Activated naive CD4-positive, alpha-beta T cell treated with anti-CD3 and anti-CD28 coated beads, Interleukin-2, amount 10 ng/mL, durations not matched to agents 7 days and 5 days (primary cell): ENCODE measurements around the gene CAPN13.
"Not testable (repeated sequence)": the region's sequence is repeated elsewhere in the genome, so short reads cannot be mapped to it uniquely, and the experiment has no call there.

Experiments
- CTCF ChIA-PET: fragments of 350-600 bp; sonication (Branson Sonifier 250); formaldehyde crosslinking; loops from one replicate; lab custom pipeline; 2021; ENCODE audit warnings: antibody characterized with exemption; lab: Charles Lee
- DNase-seq: peaks from one replicate; pipeline ENCODE4 v3.0.0-alpha.2; 2020
- H3K27ac Mint-ChIP-seq: one replicate; pipeline ENCODE4 v1.8.0; 2021; ENCODE audit warnings: mild to moderate bottlenecking, moderate library complexity, mixed read lengths
- H3K27me3 Mint-ChIP-seq: one replicate; pipeline ENCODE4 v1.8.0; 2021; ENCODE audit warnings: mild to moderate bottlenecking, mixed read lengths
- H3K36me3 Mint-ChIP-seq: one replicate; pipeline ENCODE4 v1.8.0; 2021; ENCODE audit warnings: mixed read lengths
- H3K4me1 Mint-ChIP-seq: one replicate; pipeline ENCODE4 v1.8.0; 2021; ENCODE audit warnings: mixed read lengths
- H3K4me3 Mint-ChIP-seq: one replicate; pipeline ENCODE4 v1.8.0; 2021; ENCODE audit warnings: mild to moderate bottlenecking, moderate library complexity, mixed read lengths
- H3K9me3 Mint-ChIP-seq: one replicate; pipeline ENCODE4 v1.8.0; 2021; ENCODE audit warnings: mixed read lengths

CAPN13 gene

DNA sequence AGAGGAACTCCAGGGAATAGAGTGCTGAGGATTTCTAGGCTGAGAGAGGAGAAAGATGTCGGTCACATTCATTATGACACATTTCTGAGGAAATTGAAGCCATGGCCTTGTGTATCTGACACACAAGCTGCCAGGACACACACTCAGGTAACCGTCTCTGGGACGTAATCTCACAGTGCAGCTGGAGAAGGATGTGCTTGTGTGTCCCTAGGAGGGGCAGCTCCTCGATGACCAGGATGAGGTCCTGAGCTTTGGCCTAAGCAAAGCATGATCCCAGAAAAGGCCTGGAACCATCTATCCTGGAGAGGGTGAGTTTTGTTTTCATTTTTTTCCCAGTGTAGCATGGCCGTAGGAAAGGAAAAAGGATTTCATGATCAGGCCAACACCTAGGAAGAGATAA lies 102.2 kb downstream of the CAPN13 start:
- DNase-seq, result no peak
- H3K27ac Mint-ChIP-seq, result no peak overlapping the region
- H3K9me3 Mint-ChIP-seq, result peaks cover 23% of the 10 kb centered on the region
- no peaks in the 10 kb centered on the region for H3K4me1 Mint-ChIP-seq
- peaks cover 11% of the 10 kb centered on the region for H3K27me3 Mint-ChIP-seq
- CTCF ChIA-PET, result interaction anchor here (1.0 to 14.7 kb wide), 8 partner anchors 9 to 539 kb away, joined by 3 to 535 read pairs (median 4); no protein-coding TSS in a partner anchor
- H3K36me3 Mint-ChIP-seq, result peaks cover 4% of the 10 kb centered on the region
- H3K4me3 Mint-ChIP-seq, result no peak overlapping the region

DNA sequence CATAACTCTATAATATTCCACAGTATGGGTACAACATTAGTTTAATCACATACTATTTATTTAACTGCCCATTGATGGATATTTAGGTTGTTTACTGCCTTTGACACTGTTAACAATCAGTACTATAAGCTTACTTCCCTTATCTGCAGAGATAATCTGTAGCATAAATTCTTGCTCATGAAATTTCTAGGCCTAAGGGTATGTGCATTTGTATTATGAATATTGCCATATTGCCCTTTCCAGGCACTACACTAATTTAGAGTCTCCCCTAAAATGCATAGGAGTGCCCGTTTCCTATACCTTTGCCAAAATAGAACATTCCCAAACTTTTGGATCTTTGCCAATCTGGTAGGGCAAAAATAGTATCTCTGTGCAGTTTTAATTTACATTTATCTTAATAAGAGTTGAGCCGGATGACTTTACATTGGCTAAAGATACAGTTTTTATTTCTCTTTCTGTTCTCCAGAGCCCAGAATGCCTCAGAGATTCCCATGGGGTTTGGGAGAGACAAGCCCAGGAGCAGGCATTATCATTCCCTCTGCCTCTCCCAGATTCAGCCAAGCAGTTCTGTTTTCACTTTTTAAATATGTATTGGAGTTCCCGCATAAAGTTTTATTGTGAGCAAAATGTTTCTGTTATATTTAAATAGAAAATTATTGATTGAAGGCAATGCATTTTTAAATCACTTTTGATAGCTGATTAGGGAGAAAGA lies 102.8 kb downstream of the CAPN13 start:
- CTCF ChIA-PET, result interaction anchor here (1.0 to 14.7 kb wide), 7 partner anchors 9 to 538 kb away, joined by 3 to 535 read pairs (median 5); no protein-coding TSS in a partner anchor
- no peaks in the 10 kb centered on the region for H3K4me1 Mint-ChIP-seq
- H3K9me3 Mint-ChIP-seq, result peaks cover 23% of the 10 kb centered on the region
- no peak overlapping the region for H3K4me3 Mint-ChIP-seq
- no peak for DNase-seq
- H3K27ac Mint-ChIP-seq, result no peak overlapping the region
- peaks cover 4% of the 10 kb centered on the region for H3K36me3 Mint-ChIP-seq
- H3K27me3 Mint-ChIP-seq, result peaks cover 11% of the 10 kb centered on the region

DNA sequence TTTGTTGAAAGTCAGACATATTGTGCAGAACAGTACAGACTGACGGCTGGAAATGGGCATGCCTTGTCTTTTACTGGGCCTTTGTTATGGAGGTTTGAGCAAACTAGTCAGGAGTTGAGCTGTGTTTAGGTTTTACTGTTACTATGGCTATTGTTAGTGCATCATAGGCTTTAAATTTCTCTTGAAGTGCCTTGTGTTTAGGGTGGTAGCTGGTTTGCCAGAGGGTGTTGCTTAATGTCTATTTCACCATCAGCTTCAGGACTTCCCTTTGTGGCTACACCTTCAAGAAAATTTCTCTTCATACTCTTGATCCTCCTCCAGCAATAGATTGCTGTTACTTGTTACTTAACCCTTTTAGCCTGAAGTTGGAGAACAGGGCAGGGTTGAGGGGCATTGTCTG lies 104.6 kb downstream of the CAPN13 start:
- Mint-ChIP-seq H3K27me3 (peaks cover 11% of the 10 kb centered on the region), H3K4me1 (no peaks in the 10 kb centered on the region), H3K27ac (no peak overlapping the region), H3K36me3 (peaks cover 4% of the 10 kb centered on the region), H3K4me3 (no peak overlapping the region), H3K9me3 (peaks cover 24% of the 10 kb centered on the region)
- no peak for DNase-seq
- CTCF ChIA-PET, result interaction anchor here (1.2 to 14.7 kb wide), 5 partner anchors 10 to 554 kb away, joined by 3 to 535 read pairs (median 13); no protein-coding TSS in a partner anchor

DNA sequence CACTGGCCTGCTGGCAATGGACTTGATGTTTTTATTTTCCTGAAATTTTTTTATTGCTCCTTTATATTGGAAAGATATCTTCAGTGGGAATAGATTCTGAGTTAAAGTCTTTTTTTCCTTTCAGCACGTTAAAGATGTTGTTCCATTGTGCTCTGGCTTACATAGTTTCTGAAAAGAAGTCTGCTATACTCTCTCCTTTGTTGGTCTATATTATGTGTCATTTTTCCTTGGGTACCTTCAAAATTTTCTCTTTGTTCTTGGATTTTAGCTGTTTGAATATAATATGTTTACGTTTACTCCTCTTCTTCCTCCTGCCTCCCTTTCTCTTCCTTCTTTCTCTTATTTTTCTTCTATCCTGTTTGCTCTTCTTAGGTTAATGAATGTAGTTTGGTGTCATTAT lies 105.5 kb downstream of the CAPN13 start:
- H3K27me3 Mint-ChIP-seq, result peaks cover 11% of the 10 kb centered on the region
- no peak overlapping the region for H3K4me3 Mint-ChIP-seq
- peaks cover 4% of the 10 kb centered on the region for H3K36me3 Mint-ChIP-seq
- CTCF ChIA-PET, result interaction anchor here (2.4 to 14.7 kb wide), 3 partner anchors 11 to 536 kb away, joined by 13 to 535 read pairs (median 32); no protein-coding TSS in a partner anchor
- H3K27ac Mint-ChIP-seq, result no peak overlapping the region
- no peak for DNase-seq
- H3K4me1 Mint-ChIP-seq, result no peaks in the 10 kb centered on the region
- peaks cover 25% of the 10 kb centered on the region for H3K9me3 Mint-ChIP-seq

DNA sequence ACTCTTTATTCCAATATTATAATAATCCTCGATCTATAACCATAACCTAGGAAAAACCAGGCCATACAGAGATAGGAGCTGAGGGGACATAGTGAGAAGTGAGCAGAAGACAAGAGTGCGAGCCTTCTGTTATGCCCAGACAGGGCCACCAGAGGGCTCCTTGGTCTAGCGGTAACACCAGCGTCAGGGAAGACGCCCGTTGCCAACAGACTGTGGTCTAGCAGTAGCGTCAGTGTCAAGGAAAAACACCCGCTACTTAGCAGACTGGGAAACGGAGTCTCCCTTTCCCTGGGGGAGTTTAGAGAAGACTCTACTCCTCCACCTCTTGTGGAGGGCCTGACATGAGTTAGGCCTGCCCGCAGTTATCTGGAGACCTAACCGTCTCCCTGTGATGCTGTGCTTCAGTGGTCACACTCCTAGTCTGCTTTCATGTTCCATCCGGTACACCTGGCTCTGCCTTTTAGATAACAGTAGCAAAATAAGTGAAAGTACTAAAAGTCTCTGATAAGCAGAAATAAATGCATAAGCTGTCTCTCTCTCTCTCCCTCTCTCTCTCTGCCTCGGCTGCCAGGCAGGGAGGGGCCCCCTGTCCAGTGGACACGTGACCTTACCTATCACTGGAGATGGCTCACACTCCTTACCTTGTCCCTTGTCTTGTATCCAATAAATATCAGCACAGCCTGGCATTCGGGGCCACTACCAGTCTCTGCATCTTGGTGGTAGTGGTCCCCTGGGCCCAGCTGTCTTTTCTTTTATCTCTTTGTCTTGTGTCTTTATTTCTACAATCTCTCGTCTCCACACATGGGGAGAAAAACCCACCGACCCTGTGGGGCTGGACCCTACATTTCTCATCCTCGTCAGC lies 109.8 kb downstream of the CAPN13 start:
- not testable (repeated sequence) for H3K4me3 Mint-ChIP-seq, H3K27ac Mint-ChIP-seq, H3K36me3 Mint-ChIP-seq, DNase-seq, H3K4me1 Mint-ChIP-seq
- Mint-ChIP-seq H3K9me3 (peaks cover 17% of the 10 kb centered on the region), H3K27me3 (peaks cover 22% of the 10 kb centered on the region)
- CTCF ChIA-PET, result interaction anchor here (0.9 to 6.2 kb wide), 3 partner anchors 9 to 533 kb away, joined by 4 to 48 read pairs (median 10); no protein-coding TSS in a partner anchor

DNA sequence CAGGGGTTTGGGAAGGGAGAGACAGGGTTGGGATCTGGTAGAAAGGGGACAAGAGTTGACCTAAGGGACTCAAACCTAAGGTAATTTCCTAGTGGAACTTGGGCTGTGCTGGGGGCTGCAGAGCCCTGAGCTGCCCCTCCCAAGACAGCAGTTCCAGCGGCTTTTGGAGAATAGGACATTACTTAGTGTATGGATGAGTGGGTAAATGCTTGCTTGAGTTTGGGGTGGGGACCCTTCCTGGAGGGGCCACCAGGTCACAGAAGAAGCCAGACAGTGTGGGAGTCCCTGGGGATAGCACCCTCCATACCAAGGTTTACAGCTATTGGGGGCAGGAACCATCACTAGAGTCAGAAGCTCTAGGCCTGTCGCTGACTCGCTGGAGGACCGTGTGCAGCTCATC lies 111.5 kb downstream of the CAPN13 start:
- Mint-ChIP-seq H3K9me3 (peaks cover 3% of the 10 kb centered on the region), H3K27me3 (peaks cover 33% of the 10 kb centered on the region), H3K4me3 (no peak overlapping the region), H3K36me3 (no peaks in the 10 kb centered on the region), H3K4me1 (no peaks in the 10 kb centered on the region), H3K27ac (no peak overlapping the region)
- CTCF ChIA-PET, result interaction anchor here (1.2 to 6.2 kb wide), 6 partner anchors 9 to 531 kb away, joined by 3 to 48 read pairs (median 6); no protein-coding TSS in a partner anchor
- no peak for DNase-seq

DNA sequence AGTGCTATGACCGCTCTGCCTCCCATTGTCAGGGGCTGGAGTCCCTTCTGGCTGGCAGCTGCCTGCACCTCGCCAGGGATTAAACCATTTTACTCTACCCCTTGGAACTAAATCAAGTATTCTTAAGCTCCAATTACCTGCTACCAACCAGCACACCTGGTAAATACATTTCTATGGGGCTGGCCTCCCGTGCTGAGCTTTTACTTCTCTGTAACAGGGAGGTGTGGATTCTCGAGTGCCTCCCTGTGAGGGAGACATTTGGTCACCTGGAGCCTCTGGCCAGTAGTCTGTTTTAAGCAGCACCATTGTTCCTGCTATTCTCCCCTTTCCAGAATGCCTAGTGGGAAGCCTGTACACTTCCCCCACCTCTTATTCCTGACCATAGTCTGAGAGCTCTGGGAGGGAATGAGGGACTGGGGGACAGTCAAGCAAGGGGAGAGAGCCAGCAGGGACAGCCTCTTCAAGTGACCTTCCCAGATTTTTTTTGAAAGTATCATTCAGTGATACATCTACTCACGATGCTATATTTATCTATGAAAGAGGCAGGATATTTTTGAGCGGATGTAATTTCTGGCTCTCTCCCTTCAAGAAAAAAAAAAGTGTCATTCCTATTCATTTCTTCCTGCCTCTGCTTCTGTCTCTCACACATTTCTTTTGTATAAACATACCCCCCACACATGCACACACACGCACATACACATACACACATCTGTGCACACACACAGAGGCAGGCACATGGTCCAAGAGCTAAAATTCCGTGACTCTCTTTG lies 112.8 kb downstream of the CAPN13 start:
- Mint-ChIP-seq H3K4me1 (no peaks in the 10 kb centered on the region), H3K27ac (no peak overlapping the region), H3K4me3 (no peak overlapping the region), H3K36me3 (no peaks in the 10 kb centered on the region), H3K9me3 (peaks cover 2% of the 10 kb centered on the region), H3K27me3 (peaks cover 33% of the 10 kb centered on the region)
- CTCF ChIA-PET, result interaction anchor here (1.3 to 6.2 kb wide), 6 partner anchors 10 to 530 kb away, joined by 3 to 48 read pairs (median 6); no protein-coding TSS in a partner anchor
- peak; percentile 2 for DNase-seq

DNA sequence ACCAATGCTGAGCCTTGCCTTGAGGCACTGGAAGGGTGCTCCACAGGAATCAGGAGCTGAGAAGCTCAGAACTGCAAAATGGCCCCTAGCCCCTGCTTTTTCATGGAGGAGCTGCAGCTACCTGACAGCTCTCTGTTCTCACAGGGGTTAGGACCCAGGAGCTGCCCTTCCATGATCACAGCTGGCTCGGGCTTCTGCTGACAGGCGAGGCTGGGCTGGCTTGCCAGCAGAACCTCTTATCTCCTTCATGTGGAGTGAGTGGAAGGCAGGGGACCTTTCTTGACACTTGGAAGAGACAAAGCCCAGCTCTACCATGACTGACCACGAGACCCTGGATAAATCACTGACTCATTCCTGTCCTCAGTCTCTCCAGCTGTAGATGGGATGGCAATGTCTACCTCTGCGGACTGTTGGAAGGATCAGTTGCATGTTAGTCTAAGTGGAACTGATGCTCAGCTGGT lies 113.4 kb downstream of the CAPN13 start:
- no peaks in the 10 kb centered on the region for H3K4me1 Mint-ChIP-seq
- CTCF ChIA-PET, result interaction anchor here (1.3 to 6.2 kb wide), 5 partner anchors 11 to 529 kb away, joined by 3 to 48 read pairs (median 5); no protein-coding TSS in a partner anchor
- H3K27me3 Mint-ChIP-seq, result peaks cover 33% of the 10 kb centered on the region
- H3K9me3 Mint-ChIP-seq, result peaks cover 2% of the 10 kb centered on the region
- H3K27ac Mint-ChIP-seq, result no peak overlapping the region
- DNase-seq, result peak; percentile 9
- H3K4me3 Mint-ChIP-seq, result no peak overlapping the region
- no peaks in the 10 kb centered on the region for H3K36me3 Mint-ChIP-seq

DNA sequence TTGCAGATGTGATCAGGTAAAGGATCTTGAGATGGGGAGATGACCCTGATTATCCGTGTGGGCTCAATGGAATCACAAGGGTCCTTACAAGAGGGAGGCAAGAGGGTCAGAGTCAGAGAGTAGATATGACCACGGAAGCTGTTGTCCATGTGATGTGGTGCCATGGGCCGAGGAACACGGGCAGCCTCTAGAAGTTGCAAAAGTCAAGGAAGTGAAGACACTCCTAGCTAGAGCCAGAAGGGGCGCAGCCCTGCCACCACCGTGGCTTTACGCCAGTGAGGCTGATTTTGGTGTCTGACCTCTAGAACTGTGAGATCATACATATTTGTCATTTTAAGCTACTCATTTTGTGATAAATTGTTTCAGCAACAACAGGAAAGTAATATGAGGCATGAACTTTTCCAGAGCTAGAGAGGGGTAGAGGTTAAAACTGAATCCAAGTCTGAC lies 114.4 kb downstream of the CAPN13 start:
- peak; percentile 13 for DNase-seq
- H3K27ac Mint-ChIP-seq, result no peak overlapping the region
- H3K27me3 Mint-ChIP-seq, result peaks cover 33% of the 10 kb centered on the region
- no peaks in the 10 kb centered on the region for H3K36me3 Mint-ChIP-seq
- H3K4me1 Mint-ChIP-seq, result no peaks in the 10 kb centered on the region
- H3K4me3 Mint-ChIP-seq, result no peak overlapping the region
- H3K9me3 Mint-ChIP-seq, result peaks cover 2% of the 10 kb centered on the region
- CTCF ChIA-PET, result interaction anchor here (0.9 to 6.2 kb wide), 5 partner anchors 12 to 528 kb away, joined by 3 to 48 read pairs (median 5); no protein-coding TSS in a partner anchor

DNA sequence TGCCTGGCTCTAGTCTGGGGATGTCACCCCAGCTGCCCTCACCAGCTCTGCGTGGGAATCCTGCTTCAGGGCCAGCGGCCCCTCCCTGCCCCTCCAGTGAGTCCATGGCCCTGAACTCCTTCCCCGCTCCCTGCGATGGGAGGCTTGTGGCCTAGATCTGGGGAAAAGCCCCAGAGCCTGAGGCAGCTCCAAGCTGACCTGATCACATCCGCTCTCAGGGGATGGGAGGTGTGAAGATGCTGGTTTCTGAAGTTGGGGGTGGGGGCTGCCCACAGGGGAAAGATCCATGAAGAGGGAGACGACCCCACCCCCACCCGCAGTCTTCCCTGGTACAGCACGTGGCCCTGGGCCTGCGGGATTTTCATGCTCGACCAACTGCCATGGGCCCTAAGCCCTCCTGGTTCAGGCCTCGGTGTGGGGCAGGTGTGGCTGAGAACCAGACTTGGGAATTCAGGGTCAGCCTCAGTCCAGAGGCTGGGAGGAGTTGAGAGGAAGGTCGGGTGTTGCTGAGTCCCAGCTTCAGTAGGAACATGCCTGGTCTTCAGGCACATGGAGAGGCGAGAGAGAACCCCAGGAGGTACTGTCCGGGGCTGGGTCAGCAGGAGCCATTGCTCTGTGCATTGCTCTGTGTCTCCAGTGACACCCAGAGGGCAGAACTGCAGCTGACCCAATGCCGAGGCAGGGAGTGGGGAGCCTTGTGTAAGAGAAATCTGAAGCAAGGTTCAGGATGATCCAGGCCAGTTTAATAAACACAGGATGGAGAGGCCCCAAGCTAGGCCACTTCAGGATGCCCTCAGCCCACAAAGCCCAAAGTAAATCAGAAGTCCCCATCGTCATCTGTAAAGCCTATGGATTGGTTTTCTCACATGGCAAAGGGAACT lies 115.1 kb downstream of the CAPN13 start:
- H3K9me3 Mint-ChIP-seq, result no peaks in the 10 kb centered on the region
- no peaks in the 10 kb centered on the region for H3K36me3 Mint-ChIP-seq
- peaks cover 33% of the 10 kb centered on the region for H3K27me3 Mint-ChIP-seq
- CTCF ChIA-PET, result interaction anchor here (0.6 to 6.2 kb wide), 5 partner anchors 19 to 527 kb away, joined by 3 to 48 read pairs (median 5); no protein-coding TSS in a partner anchor
- no peak overlapping the region for H3K27ac Mint-ChIP-seq
- peak; percentile 16 for DNase-seq
- no peaks in the 10 kb centered on the region for H3K4me1 Mint-ChIP-seq
- H3K4me3 Mint-ChIP-seq, result no peak overlapping the region

DNA sequence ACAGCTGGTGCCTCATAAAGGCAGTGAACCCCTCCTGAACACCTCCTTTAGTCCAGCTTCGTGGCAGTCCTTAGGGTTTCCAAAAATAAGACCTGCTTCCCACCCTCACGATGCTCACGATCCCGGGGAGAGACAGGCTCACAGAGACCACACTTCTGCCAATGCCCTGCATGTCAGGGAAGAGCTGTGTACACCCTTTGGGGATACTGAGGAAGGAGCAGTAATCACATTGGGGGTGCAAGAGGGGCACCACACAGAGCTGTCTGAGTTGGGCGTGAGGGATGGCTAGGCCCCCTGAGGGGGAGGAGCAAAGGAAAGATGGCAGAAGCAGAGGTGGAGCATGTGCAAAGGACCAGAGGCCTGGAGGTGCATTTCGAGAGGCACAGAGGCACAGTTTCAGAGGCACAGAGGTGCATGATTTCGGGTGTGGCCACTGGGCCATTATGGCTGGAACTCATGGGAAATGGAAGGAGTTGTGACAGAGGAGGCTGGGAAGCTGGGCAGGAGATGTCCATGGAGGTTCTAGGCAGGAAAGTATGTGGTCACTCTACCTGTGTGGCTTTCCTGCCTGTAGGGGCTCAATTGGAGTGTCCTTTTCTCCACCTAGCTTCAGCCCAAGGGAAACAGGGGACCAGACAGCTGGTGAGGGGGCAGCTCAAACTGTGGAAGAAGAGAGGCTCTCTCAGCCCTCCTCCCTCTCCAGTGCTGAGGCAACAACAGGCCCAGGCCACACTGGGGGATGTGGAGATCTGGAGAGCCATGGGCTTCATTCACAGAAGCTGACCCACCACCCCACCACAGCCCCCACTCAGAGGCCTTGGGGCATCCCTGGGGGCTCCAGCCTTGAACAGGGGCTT lies 115.9 kb downstream of the CAPN13 start:
- Mint-ChIP-seq H3K36me3 (no peaks in the 10 kb centered on the region), H3K4me1 (no peaks in the 10 kb centered on the region), H3K27me3 (peaks cover 33% of the 10 kb centered on the region), H3K9me3 (no peaks in the 10 kb centered on the region), H3K4me3 (no peak overlapping the region), H3K27ac (no peak overlapping the region)
- CTCF ChIA-PET, result interaction anchor here (1.1 to 2.2 kb wide), 2 partner anchors 483 to 526 kb away, joined by 5 to 9 read pairs; no protein-coding TSS in a partner anchor
- peak; percentile 17 for DNase-seq
